ENCODE results near the gene FRMD4A. TPM values are rescaled to one million over a fixed set of nuclear protein-coding genes. Genes with fewer than 3 reads are reported as not detected.

The FRMD4A gene
- total and polyA plus RNA-seq, 10 of the 15 experiments (the other 5 are each of a cell fraction or from before 2014, with no cell fraction given), result 17.8 to 75.2 (median 39.1) TPM

DNA sequence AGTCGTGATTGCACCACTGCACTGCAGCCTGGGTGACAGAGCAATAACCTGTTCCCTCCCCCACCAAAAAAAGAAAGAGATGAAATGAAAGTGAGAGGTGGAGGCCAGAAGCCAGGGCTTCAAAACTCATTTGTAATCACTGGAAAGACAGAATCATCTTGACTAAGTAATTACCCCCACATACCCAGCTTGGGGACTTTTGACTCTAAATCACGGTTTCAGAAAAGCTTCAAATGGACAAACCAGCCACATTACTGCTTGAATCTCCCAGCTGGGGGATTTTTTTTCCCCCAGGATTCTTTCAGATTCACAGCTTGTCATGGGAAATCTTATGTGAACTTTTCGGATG, 361.0 kb downstream of the FRMD4A start (continued):
- no peak for TF ChIP-seq SMAD1 (IDR thresholded peaks at IDR 0.05; ENCODE audit: low read depth, partially characterized antibody)
- TF ChIP-seq CBX5 (IDR thresholded peaks at IDR 0.05; ENCODE audit: low read depth), result no peak
- no peak for TF ChIP-seq TARDBP (IDR thresholded peaks at IDR 0.05; ENCODE audit: borderline replicate concordance)
- no peak for TF ChIP-seq HDGF (IDR thresholded peaks at IDR 0.05)
- no peak for TF ChIP-seq CHD4 (IDR thresholded peaks at IDR 0.05)
- no peak for TF ChIP-seq NFYB (IDR thresholded peaks at IDR 0.05; ENCODE audit: insufficient read depth, low read depth, low read length)
- TF ChIP-seq ZBED1 (IDR thresholded peaks at IDR 0.05; ENCODE audit: borderline replicate concordance), result no peak
- 0 out of 2 replicates have a peak, but pooled peaks have one; percentile 15 for TF ChIP-seq GATAD2B (conservative IDR thresholded peaks at IDR 0.05; ENCODE audit: low read depth)
- no peak for TF ChIP-seq JUND (IDR thresholded peaks at IDR 0.05; ENCODE audit: low read depth, low read length)
- peak; percentile 57; the same call in 1 of the 2 replicates for TF ChIP-seq NFIC (IDR thresholded peaks at IDR 0.05; ENCODE audit: low read depth, low read length)
- TF ChIP-seq SREBF1 (IDR thresholded peaks at IDR 0.05; ENCODE audit: low read length), result no peak
- TF ChIP-seq, protein P1, sequence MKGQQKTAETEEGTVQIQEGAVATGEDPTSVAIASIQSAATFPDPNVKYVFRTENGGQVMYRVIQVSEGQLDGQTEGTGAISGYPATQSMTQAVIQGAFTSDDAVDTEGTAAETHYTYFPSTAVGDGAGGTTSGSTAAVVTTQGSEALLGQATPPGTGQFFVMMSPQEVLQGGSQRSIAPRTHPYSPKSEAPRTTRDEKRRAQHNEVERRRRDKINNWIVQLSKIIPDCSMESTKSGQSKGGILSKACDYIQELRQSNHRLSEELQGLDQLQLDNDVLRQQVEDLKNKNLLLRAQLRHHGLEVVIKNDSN (IDR thresholded peaks at IDR 0.05; ENCODE audit: borderline replicate concordance, extremely low read length, insufficient read depth, low read depth, low read length), result no peak
- no peak for TF ChIP-seq SIX5 (IDR thresholded peaks at IDR 0.05; ENCODE audit: low read depth, low read length, severe bottlenecking)
- no peak for TF ChIP-seq SMARCA5 (IDR thresholded peaks at IDR 0.05)
- TF ChIP-seq, protein P2, sequence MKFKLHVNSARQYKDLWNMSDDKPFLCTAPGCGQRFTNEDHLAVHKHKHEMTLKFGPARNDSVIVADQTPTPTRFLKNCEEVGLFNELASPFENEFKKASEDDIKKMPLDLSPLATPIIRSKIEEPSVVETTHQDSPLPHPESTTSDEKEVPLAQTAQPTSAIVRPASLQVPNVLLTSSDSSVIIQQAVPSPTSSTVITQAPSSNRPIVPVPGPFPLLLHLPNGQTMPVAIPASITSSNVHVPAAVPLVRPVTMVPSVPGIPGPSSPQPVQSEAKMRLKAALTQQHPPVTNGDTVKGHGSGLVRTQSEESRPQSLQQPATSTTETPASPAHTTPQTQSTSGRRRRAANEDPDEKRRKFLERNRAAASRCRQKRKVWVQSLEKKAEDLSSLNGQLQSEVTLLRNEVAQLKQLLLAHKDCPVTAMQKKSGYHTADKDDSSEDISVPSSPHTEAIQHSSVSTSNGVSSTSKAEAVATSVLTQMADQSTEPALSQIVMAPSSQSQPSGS (IDR thresholded peaks at IDR 0.05; ENCODE audit: low read length), result peak; percentile 56; the same call in 1 of the 2 replicates
- no peak for TF ChIP-seq MYB (IDR thresholded peaks at IDR 0.05; ENCODE audit: borderline replicate concordance, low read depth, low read length)
- no peak for TF ChIP-seq YBX1 (IDR thresholded peaks at IDR 0.05)
- TF ChIP-seq EZH2 (IDR thresholded peaks at IDR 0.05; ENCODE audit: borderline replicate concordance, control insufficient read depth, low read depth, low read length), result no peak
- TF ChIP-seq POLR2AphosphoS2 (IDR thresholded peaks at IDR 0.05; ENCODE audit: low read depth, low read length), result no peak
- TF ChIP-seq CREM (IDR thresholded peaks at IDR 0.05; ENCODE audit: low read depth), result no peak
- no peak for TF ChIP-seq SP1 (IDR thresholded peaks at IDR 0.05; ENCODE audit: low read depth, low read length)
- TF ChIP-seq ZNF384 (IDR thresholded peaks at IDR 0.05; ENCODE audit: borderline replicate concordance, low read depth, low read length), result no peak
- TF ChIP-seq, protein P3, sequence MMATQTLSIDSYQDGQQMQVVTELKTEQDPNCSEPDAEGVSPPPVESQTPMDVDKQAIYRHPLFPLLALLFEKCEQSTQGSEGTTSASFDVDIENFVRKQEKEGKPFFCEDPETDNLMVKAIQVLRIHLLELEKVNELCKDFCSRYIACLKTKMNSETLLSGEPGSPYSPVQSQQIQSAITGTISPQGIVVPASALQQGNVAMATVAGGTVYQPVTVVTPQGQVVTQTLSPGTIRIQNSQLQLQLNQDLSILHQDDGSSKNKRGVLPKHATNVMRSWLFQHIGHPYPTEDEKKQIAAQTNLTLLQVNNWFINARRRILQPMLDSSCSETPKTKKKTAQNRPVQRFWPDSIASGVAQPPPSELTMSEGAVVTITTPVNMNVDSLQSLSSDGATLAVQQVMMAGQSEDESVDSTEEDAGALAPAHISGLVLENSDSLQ (IDR thresholded peaks at IDR 0.05), result no peak
- TF ChIP-seq EED (IDR thresholded peaks at IDR 0.05; ENCODE audit: low read depth), result no peak; the same call in 1 of the 2 replicates
- peak; percentile 51; the same call in 1 of the 2 replicates for TF ChIP-seq BCL11A (IDR thresholded peaks at IDR 0.05; ENCODE audit: low read depth, low read length)
- TF ChIP-seq KDM1A (IDR thresholded peaks at IDR 0.05; ENCODE audit: borderline replicate concordance), result no peak
- no peak for TF ChIP-seq MEF2A (IDR thresholded peaks at IDR 0.05; ENCODE audit: insufficient read depth, low read depth, low read length)
- TF ChIP-seq, protein P4, sequence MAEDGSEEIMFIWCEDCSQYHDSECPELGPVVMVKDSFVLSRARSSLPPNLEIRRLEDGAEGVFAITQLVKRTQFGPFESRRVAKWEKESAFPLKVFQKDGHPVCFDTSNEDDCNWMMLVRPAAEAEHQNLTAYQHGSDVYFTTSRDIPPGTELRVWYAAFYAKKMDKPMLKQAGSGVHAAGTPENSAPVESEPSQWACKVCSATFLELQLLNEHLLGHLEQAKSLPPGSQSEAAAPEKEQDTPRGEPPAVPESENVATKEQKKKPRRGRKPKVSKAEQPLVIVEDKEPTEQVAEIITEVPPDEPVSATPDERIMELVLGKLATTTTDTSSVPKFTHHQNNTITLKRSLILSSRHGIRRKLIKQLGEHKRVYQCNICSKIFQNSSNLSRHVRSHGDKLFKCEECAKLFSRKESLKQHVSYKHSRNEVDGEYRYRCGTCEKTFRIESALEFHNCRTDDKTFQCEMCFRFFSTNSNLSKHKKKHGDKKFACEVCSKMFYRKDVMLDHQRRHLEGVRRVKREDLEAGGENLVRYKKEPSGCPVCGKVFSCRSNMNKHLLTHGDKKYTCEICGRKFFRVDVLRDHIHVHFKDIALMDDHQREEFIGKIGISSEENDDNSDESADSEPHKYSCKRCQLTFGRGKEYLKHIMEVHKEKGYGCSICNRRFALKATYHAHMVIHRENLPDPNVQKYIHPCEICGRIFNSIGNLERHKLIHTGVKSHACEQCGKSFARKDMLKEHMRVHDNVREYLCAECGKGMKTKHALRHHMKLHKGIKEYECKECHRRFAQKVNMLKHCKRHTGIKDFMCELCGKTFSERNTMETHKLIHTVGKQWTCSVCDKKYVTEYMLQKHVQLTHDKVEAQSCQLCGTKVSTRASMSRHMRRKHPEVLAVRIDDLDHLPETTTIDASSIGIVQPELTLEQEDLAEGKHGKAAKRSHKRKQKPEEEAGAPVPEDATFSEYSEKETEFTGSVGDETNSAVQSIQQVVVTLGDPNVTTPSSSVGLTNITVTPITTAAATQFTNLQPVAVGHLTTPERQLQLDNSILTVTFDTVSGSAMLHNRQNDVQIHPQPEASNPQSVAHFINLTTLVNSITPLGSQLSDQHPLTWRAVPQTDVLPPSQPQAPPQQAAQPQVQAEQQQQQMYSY (CRISPR knock-in tag; IDR thresholded peaks at IDR 0.05), result no peak

All from GM12878 (cell line).